Mucosa of descending colon (tissue), 3 donors: Measurements from ENCODE around the gene PIK3CD. TPM values are rescaled to one million over a fixed set of nuclear protein-coding genes. Genes with fewer than 3 reads are reported as not detected.

Experiments
- ATAC-seq: fragments of 200-7000 bp; cut with Tn5 transposase; one replicate; pipeline ENCODE4 v1.9.1; 2020; ENCODE audit warnings: mild to moderate bottlenecking, moderate library complexity
- DNase-seq, 3 donors: peaks; one replicate each; pipeline ENCODE4 v3.0.0-alpha.2; 2020
- H3K36me3 ChIP-seq: fragments of 200-600 bp; one replicate; pipeline ENCODE4 v1.8.0; 2021; ENCODE audit warnings: low read depth, mild to moderate bottlenecking
- H3K4me1 ChIP-seq: fragments of 200-600 bp; one replicate; pipeline ENCODE4 v1.8.0; 2021; ENCODE audit warnings: low read depth, mild to moderate bottlenecking
- H3K4me3 ChIP-seq: fragments of 200-600 bp; one replicate; pipeline ENCODE4 v1.8.0; 2021; ENCODE audit warnings: mild to moderate bottlenecking
- H3K9me3 ChIP-seq: fragments of 200-600 bp; one replicate; pipeline ENCODE4 v1.8.0; 2021; ENCODE audit warnings: mild to moderate bottlenecking
- CTCF ChIP-seq: fragments of 200-600 bp; IDR thresholded peaks from one replicate; pipeline ENCODE4 v1.8.0; 2022; ENCODE audit warnings: antibody characterized with exemption, mild to moderate bottlenecking
- intact Hi-C, 2 donors: fragments of 100-400 bp; cut with DNase I in 1 of 2; cut with micrococcal nuclease in 1 of 2; formaldehyde crosslinking; loops; one replicate each; pipeline versions ENCODE4 v1.11.0 to v1.11.1; 2022; cut with DNase I, micrococcal nuclease
- total RNA-seq, 3 donors: library from RNA; stranded (reverse); fragmentation: NEBNext Ultra II Directional in 2 of 3; extraction: Animal tissue kit (Norgen Biotek cat#: 25700) in 2 of 3; gene quantifications; one replicate each; pipeline versions ENCODE4 v1.2.1 to v1.2.4, GENCODE V29; 2021 to 2023
- donor health status: DM: no; HTN: no; CAD: no; lungs with moderate emphysema.
- donor health status: DM: no; HTN: no; CAD: no.
- donor health status: DM: no; HTN: yes; CAD: no.

PIK3CD gene
- total RNA-seq, 3 donors from 2014 or later, result 4.6 to 11.7 (median 4.8) TPM

GRCh38 chr1:9603766-9604753 is 47.5 kb upstream of the PIK3CD start:
- Histone ChIP-seq H3K4me1 (no peaks in the 10 kb centered on the region), H3K36me3 (peaks cover 3% of the 10 kb centered on the region), H3K4me3 (no peak overlapping the region), H3K9me3 (no peaks in the 10 kb centered on the region)
- intact Hi-C loops, result no loop called here
- DNase-seq (peak in 1 of 3 donors; percentile 44), ATAC-seq (no peak)
- no peak for TF ChIP-seq CTCF

GRCh38 chr1:9604836-9605235 is 46.7 kb upstream of the PIK3CD start:
- H3K9me3 ChIP-seq, result no peaks in the 10 kb centered on the region
- no peak for DNase-seq
- no peak overlapping the region for H3K4me3 ChIP-seq
- H3K4me1 ChIP-seq, result no peaks in the 10 kb centered on the region
- intact Hi-C loops, result no loop called here
- peaks cover 3% of the 10 kb centered on the region for H3K36me3 ChIP-seq
- no peak for ATAC-seq
- no peak for TF ChIP-seq CTCF

- Histone ChIP-seq H3K4me3 (no peak overlapping the region), H3K4me1 (no peaks in the 10 kb centered on the region), H3K36me3 (peaks cover 1% of the 10 kb centered on the region), H3K9me3 (no peaks in the 10 kb centered on the region)
- TF ChIP-seq CTCF, result no peak
- ATAC-seq (no peak), DNase-seq (no peak)
- intact Hi-C loops, result no loop called here
These were observed 45.5 kb upstream of the PIK3CD start for GRCh38 chr1:9605946-9606455.

- ATAC-seq, result no peak
- no peaks in the 10 kb centered on the region for H3K9me3 ChIP-seq
- H3K4me1 ChIP-seq, result no peaks in the 10 kb centered on the region
- H3K36me3 ChIP-seq, result no peaks in the 10 kb centered on the region
- no peak for TF ChIP-seq CTCF
- intact Hi-C loops, result no loop called here
- no peak overlapping the region for H3K4me3 ChIP-seq
- DNase-seq, result peak in 1 of 3 donors; percentile 43
These were observed 45.1 kb upstream of the PIK3CD start for GRCh38 chr1:9606458-9606857.

GRCh38 chr1:9606948-9607347 is 44.6 kb upstream of the PIK3CD start:
- no peak overlapping the region for H3K4me3 ChIP-seq
- intact Hi-C loops, result no loop called here
- TF ChIP-seq CTCF, result no peak
- no peaks in the 10 kb centered on the region for H3K4me1 ChIP-seq
- H3K9me3 ChIP-seq, result no peaks in the 10 kb centered on the region
- ATAC-seq, result no peak
- DNase-seq, result no peak
- no peaks in the 10 kb centered on the region for H3K36me3 ChIP-seq
